Neural progenitor cell (in vitro differentiated cells): ENCODE measurements around the gene OMP. TPM values are rescaled to one million over a fixed set of nuclear protein-coding genes. Genes with fewer than 3 reads are reported as not detected.

Experiments used
- DNase-seq: peaks from one replicate; pipeline ENCODE4 v3.0.0-alpha.2; 2016; ENCODE audit warnings: low spot score
- H2AFZ ChIP-seq: fragments of 200-600 bp; sonication (generic); replicated peaks from 2 replicates; pipeline ENCODE4 v1.6.1; 2016; ENCODE audit warnings: antibody characterized with exemption
- H3F3A ChIP-seq: fragments of 200-600 bp; sonication (generic); 2 replicates; pipeline ENCODE4 v1.6.1; 2016; ENCODE audit warnings: antibody characterized with exemption, low read depth
- H3K27ac ChIP-seq: fragments of 200-600 bp; sonication (generic); 2 replicates; pipeline ENCODE4 v1.5.1; 2016; ENCODE audit warnings: mild to moderate bottlenecking
- H3K27me3 ChIP-seq: fragments of 200-600 bp; sonication (generic); 2 replicates; pipeline ENCODE4 v1.6.1; 2016; ENCODE audit warnings: mild to moderate bottlenecking, moderate library complexity
- H3K36me3 ChIP-seq: fragments of 200-600 bp; sonication (generic); 2 replicates; pipeline ENCODE4 v1.5.1; 2016
- H3K4me1 ChIP-seq: fragments of 200-600 bp; sonication (generic); 2 replicates; pipeline ENCODE4 v1.6.1; 2016; ENCODE audit warnings: mixed run types
- H3K4me2 ChIP-seq: fragments of 200-600 bp; sonication (generic); 2 replicates; pipeline ENCODE4 v1.6.1; 2016
- H3K4me3 ChIP-seq: fragments of 200-600 bp; sonication (generic); 2 replicates; pipeline ENCODE4 v1.5.1; 2016
- H3K79me2 ChIP-seq: fragments of 200-600 bp; sonication (generic); 2 replicates; pipeline ENCODE4 v1.6.1; 2016; ENCODE audit warnings: low read depth
- H3K9ac ChIP-seq: fragments of 200-600 bp; sonication (generic); 2 replicates; pipeline ENCODE4 v1.6.1; 2016
- H3K9me3 ChIP-seq: fragments of 200-600 bp; sonication (generic); 2 replicates; pipeline ENCODE4 v1.5.1; 2016; ENCODE audit warnings: low read depth
- H4K20me1 ChIP-seq: fragments of 200-600 bp; sonication (generic); 2 replicates; pipeline ENCODE4 v1.6.1; 2016; ENCODE audit warnings: low read depth
- H3K27ac Mint-ChIP-seq: 3 replicates; pipeline ENCODE4 v1.8.0; 2021; ENCODE audit warnings: mixed read lengths
- H3K27me3 Mint-ChIP-seq: 2 replicates; pipeline ENCODE4 v1.8.0; 2022; ENCODE audit warnings: low read depth, mild to moderate bottlenecking, inconsistent platforms, moderate library complexity, mixed read lengths; ENCODE audit not compliant: insufficient read depth
- H3K36me3 Mint-ChIP-seq: 3 replicates; pipeline ENCODE4 v1.8.0; 2021; ENCODE audit warnings: mixed read lengths
- H3K4me1 Mint-ChIP-seq: 3 replicates; pipeline ENCODE4 v1.8.0; 2021; ENCODE audit warnings: mixed read lengths
- H3K4me3 Mint-ChIP-seq: 3 replicates; pipeline ENCODE4 v1.8.0; 2021; ENCODE audit warnings: mild to moderate bottlenecking, moderate library complexity, mixed read lengths
- H3K9me3 Mint-ChIP-seq: 3 replicates; pipeline ENCODE4 v1.8.0; 2020; ENCODE audit warnings: mixed read lengths
- EZH2 ChIP-seq: fragments of 200-600 bp; sonication (generic); IDR thresholded peaks from 2 replicates; pipeline ENCODE4 v1.6.1; 2017; ENCODE audit warnings: antibody characterized with exemption, mild to moderate bottlenecking, moderate library complexity
- EZH2phosphoT487 ChIP-seq: fragments of 200-600 bp; sonication (generic); IDR thresholded peaks from 2 replicates; pipeline ENCODE4 v1.6.1; 2017; ENCODE audit warnings: antibody characterized with exemption
- total RNA-seq: library from RNA; depleted of rRNA; stranded (reverse); fragments of >200 nt; gene quantifications from 2 replicates; pipeline ENCODE4 v1.2.3, GENCODE V29; 2015; ENCODE audit warnings: low replicate concordance
- TF ChIP-seq, protein P1 (sequence below): fragments of 200-600 bp; sonication (generic); IDR thresholded peaks from 2 replicates; pipeline ENCODE4 v1.5.1; 2017; ENCODE audit warnings: antibody characterized with exemption, mild to moderate bottlenecking

OMP gene, protein sequence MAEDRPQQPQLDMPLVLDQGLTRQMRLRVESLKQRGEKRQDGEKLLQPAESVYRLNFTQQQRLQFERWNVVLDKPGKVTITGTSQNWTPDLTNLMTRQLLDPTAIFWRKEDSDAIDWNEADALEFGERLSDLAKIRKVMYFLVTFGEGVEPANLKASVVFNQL
- total RNA-seq: not detected in 2 replicates

GRCh38 chr11:77102246-77103210 is at the start of gene OMP:
Gene OMP (plus strand): TSS chr11:77102840. CDS start chr11:77102840, 0 bp downstream.
- Mint-ChIP-seq H3K27ac (no peak within 1 kb of the TSS), H3K4me3 (no peak within 1 kb of the TSS), H3K4me1 (peaks cover 5% of the 10 kb centered on the region), H3K27me3 (peaks cover 7% of the 10 kb centered on the region), H3K9me3 (peaks cover 8% of the 10 kb centered on the region), H3K36me3 (peaks cover 2% of the 10 kb centered on the region)
- TF ChIP-seq, protein P1, sequence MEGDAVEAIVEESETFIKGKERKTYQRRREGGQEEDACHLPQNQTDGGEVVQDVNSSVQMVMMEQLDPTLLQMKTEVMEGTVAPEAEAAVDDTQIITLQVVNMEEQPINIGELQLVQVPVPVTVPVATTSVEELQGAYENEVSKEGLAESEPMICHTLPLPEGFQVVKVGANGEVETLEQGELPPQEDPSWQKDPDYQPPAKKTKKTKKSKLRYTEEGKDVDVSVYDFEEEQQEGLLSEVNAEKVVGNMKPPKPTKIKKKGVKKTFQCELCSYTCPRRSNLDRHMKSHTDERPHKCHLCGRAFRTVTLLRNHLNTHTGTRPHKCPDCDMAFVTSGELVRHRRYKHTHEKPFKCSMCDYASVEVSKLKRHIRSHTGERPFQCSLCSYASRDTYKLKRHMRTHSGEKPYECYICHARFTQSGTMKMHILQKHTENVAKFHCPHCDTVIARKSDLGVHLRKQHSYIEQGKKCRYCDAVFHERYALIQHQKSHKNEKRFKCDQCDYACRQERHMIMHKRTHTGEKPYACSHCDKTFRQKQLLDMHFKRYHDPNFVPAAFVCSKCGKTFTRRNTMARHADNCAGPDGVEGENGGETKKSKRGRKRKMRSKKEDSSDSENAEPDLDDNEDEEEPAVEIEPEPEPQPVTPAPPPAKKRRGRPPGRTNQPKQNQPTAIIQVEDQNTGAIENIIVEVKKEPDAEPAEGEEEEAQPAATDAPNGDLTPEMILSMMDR: no peak
- TF ChIP-seq EZH2: no peak
- no peak for TF ChIP-seq EZH2phosphoT487
- Histone ChIP-seq H3K4me1 (no peaks in the 10 kb centered on the region), H3K9ac (no peak within 1 kb of the TSS), H3K9me3 (no peaks in the 10 kb centered on the region), H3K27ac (no peak within 1 kb of the TSS), H3K79me2 (no peaks in the 10 kb centered on the region), H3K4me3 (no peak within 1 kb of the TSS), H3K36me3 (no peaks in the 10 kb centered on the region), H3K27me3 (no peaks in the 10 kb centered on the region), H3K4me2 (no peak within 1 kb of the TSS), H3F3A (no peaks in the 10 kb centered on the region), H2AFZ (no peak within 1 kb of the TSS), H4K20me1 (no peaks in the 10 kb centered on the region)
- DNase-seq: no peak

GRCh38 chr11:77053217-77054015 is 49.2 kb upstream of the OMP start:
- H3K27me3 ChIP-seq: no peaks in the 10 kb centered on the region
- no peaks in the 10 kb centered on the region for H3K9me3 ChIP-seq
- H4K20me1 ChIP-seq: no peaks in the 10 kb centered on the region
- H3K4me1 ChIP-seq: no peaks in the 10 kb centered on the region
- H3K4me2 ChIP-seq: no peak overlapping the region
- H2AFZ ChIP-seq: no peak overlapping the region
- Mint-ChIP-seq H3K36me3 (peaks cover 2% of the 10 kb centered on the region), H3K27ac (no peak overlapping the region), H3K4me3 (no peak overlapping the region), H3K9me3 (peaks cover 9% of the 10 kb centered on the region), H3K4me1 (peaks cover 5% of the 10 kb centered on the region), H3K27me3 (peaks cover 3% of the 10 kb centered on the region)
- no peak for TF ChIP-seq EZH2
- no peak for TF ChIP-seq EZH2phosphoT487
- TF ChIP-seq, protein P1: no peak
- DNase-seq: no peak
- no peaks in the 10 kb centered on the region for H3F3A ChIP-seq
- no peak overlapping the region for H3K27ac ChIP-seq
- H3K79me2 ChIP-seq: no peaks in the 10 kb centered on the region
- H3K9ac ChIP-seq: no peak overlapping the region
- H3K36me3 ChIP-seq: no peaks in the 10 kb centered on the region
- no peak overlapping the region for H3K4me3 ChIP-seq

GRCh38 chr11:77054084-77054483 is 48.6 kb upstream of the OMP start:
- no peaks in the 10 kb centered on the region for H3K9me3 ChIP-seq
- peaks cover 2% of the 10 kb centered on the region for H3K36me3 Mint-ChIP-seq

More at GRCh38 chr11:77054084-77054483, 48.6 kb upstream of the OMP start:
- H3K79me2 ChIP-seq: no peaks in the 10 kb centered on the region
- no peaks in the 10 kb centered on the region for H3F3A ChIP-seq
- Mint-ChIP-seq H3K4me3 (no peak overlapping the region), H3K9me3 (peaks cover 9% of the 10 kb centered on the region), H3K27ac (no peak overlapping the region), H3K4me1 (peaks cover 5% of the 10 kb centered on the region), H3K27me3 (peaks cover 3% of the 10 kb centered on the region)
- H3K36me3 ChIP-seq: no peaks in the 10 kb centered on the region
- H3K27me3 ChIP-seq: no peaks in the 10 kb centered on the region
- H3K4me2 ChIP-seq: no peak overlapping the region
- TF ChIP-seq EZH2 (no peak), EZH2phosphoT487 (no peak)
- TF ChIP-seq, protein P1: no peak
- H3K9ac ChIP-seq: no peak overlapping the region
- no peaks in the 10 kb centered on the region for H4K20me1 ChIP-seq
- H3K27ac ChIP-seq: no peak overlapping the region
- H3K4me3 ChIP-seq: no peak overlapping the region
- no peaks in the 10 kb centered on the region for H3K4me1 ChIP-seq
- DNase-seq: no peak
- no peak overlapping the region for H2AFZ ChIP-seq
